Amygdala (tissue), 56 donors: Measurements from ENCODE around the gene VPS26C.
"Not testable (repeated sequence)": the region's sequence is repeated elsewhere in the genome, so short reads cannot be mapped to it uniquely, and the experiment has no call there.

ENCODE experiments used
- DNase-seq, 56 donors: peaks; one replicate each; lab custom pipeline; 2025; lab: John Stamatoyannopoulos, UW

The VPS26C gene

DNA sequence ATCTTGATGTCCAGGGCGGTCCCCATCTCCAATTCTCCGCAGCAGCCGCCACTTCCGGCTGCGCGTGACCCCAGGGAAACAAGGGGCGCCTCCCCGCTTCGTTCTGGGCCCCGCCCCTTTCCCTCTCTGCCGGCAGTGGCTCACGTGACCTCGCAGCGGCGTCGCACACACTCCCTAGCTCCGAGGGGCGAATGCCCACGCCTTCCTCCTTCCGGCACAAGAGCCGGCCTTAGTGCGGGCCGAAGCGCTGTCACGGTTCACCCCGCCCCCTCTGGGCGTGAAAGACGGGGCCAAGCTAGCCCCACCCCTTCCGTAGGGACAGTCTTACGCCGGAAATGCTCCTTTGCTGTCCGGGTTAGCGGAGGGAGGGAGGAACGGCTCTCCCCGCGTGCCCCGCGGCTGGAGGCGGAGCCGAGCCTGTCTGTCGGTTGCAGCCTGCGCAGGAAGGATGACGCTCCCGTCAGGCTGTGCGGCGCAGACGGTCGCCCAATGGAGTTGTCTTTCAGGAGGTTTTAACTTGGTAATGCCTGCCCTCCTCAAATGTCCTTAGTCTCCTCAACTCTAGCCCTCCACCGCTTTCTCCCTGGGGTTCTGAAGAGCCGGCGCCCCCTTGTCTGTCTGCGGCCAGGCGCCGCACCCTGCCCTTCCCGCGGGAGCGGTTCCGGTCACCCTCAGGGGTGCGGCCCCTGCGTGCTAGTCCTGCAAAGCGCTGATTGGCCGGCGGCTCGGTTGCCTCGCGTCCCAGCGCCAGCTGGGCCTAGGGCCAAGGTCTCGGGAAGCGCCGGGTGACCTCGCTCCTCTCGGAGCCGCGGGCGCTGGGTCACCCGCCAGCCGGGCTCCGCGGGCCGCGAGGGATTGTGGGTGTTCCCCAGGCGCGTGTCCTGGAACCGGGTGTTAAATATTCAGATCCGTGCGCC lies at the start of gene VPS26C:
Gene VPS26C (minus strand): TSS at position 66 of the 917 bp plus-strand sequence. CDS start 40 bp downstream, at position 26.
- peak; percentile 79 to 99 (median 97) for DNase-seq

- DNase-seq = not testable (repeated sequence)
Measured at GRCh38 chr21:37316072-37316471, 48.9 kb upstream of the VPS26C start.

- DNase-seq = no peak
Measured at GRCh38 chr21:37300114-37300751, 33.1 kb upstream of the VPS26C start.

- DNase-seq = no peak
Measured at GRCh38 chr21:37297364-37297763, 30.2 kb upstream of the VPS26C start.

DNA sequence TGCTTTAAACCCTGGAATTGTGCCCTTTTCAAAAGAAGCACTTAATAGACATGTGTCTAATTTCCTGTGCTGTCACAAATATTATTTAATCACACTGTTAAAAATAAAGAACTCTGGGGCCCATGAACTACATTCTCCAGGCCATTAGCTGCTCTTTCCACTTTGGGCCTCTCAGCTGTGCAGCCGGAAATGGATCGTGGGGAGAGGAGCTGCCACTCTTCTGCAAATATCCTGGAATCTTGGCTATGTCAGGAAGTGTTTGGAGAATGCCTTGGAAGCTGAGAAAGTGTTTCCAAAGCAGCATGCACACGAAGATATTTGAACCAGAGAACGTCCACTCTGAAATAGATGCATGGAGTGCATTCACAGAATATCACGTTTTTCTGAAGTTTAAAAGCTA lies 27.5 kb upstream of the VPS26C start:
- no peak for DNase-seq

DNA sequence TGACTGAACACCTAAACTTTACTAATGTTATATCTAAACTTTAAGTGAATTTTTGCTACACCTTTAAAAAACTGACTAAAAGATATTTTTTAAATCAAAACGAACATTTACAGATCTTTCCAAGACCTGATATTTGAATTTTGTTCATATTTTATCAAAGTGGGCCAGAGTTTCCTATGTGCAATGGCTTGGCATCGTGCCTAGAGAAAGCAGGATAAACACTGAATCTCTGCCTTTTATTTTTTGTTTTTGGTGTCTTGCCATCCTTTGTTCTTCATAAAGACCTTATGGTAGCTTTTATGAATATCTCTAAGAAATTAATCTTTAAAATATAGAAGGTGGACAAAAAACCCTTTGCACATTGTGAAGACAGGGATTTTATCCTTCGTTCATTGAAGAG lies 25.8 kb upstream of the VPS26C start:
- no peak for DNase-seq

DNA sequence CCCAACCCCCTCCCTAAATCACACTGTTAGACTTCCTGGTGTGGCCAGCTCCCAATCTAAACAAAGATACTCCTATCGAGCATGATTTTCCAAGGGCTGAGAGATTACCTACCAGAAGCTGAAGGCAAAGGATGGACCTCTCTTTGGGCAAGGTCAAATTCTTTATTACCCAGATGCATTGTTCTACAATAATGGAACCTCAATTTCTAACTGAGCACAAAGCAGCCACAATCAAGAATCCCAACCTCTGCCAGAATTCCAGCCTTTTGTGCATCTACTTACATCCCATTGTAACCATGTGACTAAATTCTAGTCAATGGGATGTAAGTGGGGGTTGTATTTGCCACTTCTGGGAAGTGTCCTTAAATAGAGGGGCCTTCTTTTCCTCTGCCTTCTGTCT lies 24.9 kb upstream of the VPS26C start:
- no peak for DNase-seq

GRCh38 chr21:37283191-37283710 lies 16.1 kb upstream of the VPS26C start:
- not testable (repeated sequence) for DNase-seq

- not testable (repeated sequence) for DNase-seq
Measured at GRCh38 chr21:37282602-37283001, 15.5 kb upstream of the VPS26C start.

GRCh38 chr21:37281993-37282392 lies 14.9 kb upstream of the VPS26C start:
- no peak for DNase-seq

DNA sequence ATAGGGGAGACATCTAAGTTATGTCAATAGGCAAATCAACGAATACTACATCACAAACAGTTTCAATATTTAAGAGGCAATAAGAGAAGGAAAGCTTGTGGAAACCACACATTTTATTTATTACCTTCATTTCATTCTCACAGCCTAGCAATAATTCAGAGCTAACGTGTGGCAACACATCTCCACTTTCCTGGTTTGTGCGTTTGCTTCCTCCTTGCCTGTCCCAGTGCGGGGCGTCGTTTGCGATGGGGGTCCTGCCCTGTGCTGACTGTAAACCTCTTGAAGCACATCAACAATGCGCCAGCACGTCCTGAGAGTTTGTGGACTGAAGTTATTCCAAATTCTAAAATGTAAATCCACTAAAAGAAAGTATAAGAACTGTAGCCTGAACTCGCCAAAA lies 14.4 kb upstream of the VPS26C start:
- DNase-seq = no peak

GRCh38 chr21:37279271-37279670 lies 12.1 kb upstream of the VPS26C start:
- DNase-seq = not testable (repeated sequence)

GRCh38 chr21:37278199-37278598 lies 11.1 kb upstream of the VPS26C start:
- DNase-seq = no peak

GRCh38 chr21:37276377-37276776 lies 9.2 kb upstream of the VPS26C start:
- DNase-seq = no peak

- DNase-seq = no peak
Measured at GRCh38 chr21:37273911-37274690, 7.0 kb upstream of the VPS26C start.

- no peak for DNase-seq
Measured at GRCh38 chr21:37273440-37273839, 6.3 kb upstream of the VPS26C start.

GRCh38 chr21:37272897-37273296 lies 5.8 kb upstream of the VPS26C start:
- DNase-seq = no peak

- no peak for DNase-seq
Measured at GRCh38 chr21:37270576-37271365, 3.6 kb upstream of the VPS26C start.

DNA sequence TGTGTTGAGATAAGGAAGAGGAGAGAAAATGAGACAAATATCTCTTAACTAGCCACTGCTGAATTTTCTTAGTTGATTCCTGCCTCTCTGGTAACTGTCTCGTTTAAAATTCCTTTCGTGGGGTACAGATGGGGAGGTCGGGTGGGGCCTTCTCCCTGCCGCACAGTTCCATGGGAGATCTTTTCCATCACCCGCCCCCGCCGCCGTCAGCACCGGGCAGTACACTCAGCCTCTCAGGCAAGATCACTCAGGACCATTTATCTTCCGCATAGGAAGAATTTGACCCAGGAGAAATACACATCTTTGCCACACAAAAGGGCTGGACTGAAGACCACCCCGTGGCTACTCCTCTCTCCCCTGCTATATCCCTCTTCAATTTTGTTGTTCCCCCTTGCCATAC lies 2.3 kb upstream of the VPS26C start:
- no peak for DNase-seq

- no peak for DNase-seq
Measured at GRCh38 chr21:37268186-37268503, 1.0 kb upstream of the VPS26C start.
